HTR-8/SVneo (cell line): ENCODE data around the gene SLC6A18.

Source experiments
- DNase-seq: peaks from one replicate; pipeline ENCODE4 v3.0.0; 2011; ENCODE audit warnings: low spot score, mixed read lengths; ENCODE audit not compliant: insufficient read length
- FAIRE-seq: peaks from 2 replicates; lab custom pipeline; 2011; peaks lifted over from hg19 to GRCh38; lab: Jason Lieb, UNC

The SLC6A18 gene

DNA sequence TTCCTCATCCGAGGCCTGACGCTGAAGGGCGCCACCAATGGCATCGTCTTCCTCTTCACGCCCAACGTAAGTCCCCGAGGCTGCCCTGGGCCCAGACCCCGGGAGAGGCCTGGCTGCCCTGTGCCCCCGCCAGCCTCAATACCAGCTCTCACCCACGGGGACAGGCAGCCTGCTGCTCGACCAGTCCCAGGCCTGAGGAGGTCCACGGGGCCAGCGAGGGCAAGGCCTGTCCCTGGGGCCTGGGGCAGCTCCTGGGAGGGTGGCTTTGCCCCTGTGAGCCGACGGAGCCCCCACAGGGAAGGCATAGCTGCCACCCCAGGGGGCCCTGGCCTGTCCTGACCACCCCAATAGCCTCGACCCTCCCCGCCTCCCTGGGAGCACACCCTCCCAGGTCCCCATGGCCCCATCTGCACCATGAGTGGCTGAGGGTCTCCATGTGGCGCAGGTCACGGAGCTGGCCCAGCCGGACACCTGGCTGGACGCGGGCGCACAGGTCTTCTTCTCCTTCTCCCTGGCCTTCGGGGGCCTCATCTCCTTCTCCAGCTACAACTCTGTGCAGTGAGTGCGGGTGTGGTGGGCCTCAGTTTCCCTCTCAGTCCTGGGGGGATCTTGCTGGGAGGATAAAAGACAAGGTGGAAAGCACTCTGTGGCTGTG, 11.5 kb upstream of the SLC6A18 start:
- DNase-seq (no peak), FAIRE-seq (no peak)

DNA sequence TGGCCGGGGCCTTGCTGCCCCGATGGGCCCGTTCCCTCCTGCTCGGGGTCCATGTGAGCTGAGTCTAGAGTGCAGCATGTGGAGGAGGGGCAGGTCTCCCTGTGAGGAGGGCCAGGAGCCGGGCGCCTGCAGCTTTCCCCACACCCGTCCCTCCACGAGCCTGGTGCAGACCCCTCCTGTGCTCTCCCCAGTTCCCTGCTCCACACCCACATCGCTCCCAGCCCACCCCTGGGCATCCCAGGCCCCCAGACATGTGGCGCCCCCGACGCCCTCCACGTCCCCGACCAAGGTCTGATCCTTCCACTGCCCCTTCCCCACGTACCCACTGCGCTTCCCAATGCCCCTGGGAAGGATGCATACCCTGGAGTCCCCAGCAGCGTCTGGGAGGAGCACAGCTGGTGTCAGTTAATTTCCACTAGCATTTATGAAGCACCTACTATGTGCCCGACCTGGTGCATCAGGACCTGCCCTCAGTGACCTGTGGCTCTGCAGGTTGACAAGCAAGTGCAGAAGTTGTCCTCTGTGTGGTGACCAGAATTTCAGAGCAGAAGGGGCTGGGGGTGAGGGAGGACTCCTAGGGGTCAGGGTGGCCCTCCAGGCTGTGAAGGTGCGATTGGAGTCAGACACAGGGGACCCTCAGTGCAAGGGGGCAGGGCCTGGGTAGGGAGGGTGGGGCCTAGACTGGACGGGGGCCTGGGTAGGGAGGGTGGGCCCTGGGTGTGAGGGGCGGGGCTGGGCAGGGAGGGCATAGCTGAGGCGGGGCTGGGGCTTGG, 10.8 kb upstream of the SLC6A18 start:
- FAIRE-seq (no peak), DNase-seq (no peak)

DNA sequence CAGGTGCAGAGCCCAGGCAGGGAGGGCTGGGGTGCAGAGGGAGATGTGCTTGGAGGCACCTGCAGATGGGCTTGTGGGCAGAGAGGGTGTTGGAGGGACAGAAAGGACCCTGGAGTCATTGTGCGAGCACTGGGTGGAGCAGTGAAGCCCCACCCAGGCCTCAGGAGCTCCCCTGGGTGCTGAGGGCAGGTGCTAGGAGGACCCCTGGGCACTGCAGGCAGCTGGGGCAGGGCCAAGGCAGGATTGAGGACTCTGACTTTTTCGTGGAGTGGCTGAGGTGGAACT, 10.3 kb upstream of the SLC6A18 start:
- DNase-seq = no peak
- FAIRE-seq = no peak

DNA sequence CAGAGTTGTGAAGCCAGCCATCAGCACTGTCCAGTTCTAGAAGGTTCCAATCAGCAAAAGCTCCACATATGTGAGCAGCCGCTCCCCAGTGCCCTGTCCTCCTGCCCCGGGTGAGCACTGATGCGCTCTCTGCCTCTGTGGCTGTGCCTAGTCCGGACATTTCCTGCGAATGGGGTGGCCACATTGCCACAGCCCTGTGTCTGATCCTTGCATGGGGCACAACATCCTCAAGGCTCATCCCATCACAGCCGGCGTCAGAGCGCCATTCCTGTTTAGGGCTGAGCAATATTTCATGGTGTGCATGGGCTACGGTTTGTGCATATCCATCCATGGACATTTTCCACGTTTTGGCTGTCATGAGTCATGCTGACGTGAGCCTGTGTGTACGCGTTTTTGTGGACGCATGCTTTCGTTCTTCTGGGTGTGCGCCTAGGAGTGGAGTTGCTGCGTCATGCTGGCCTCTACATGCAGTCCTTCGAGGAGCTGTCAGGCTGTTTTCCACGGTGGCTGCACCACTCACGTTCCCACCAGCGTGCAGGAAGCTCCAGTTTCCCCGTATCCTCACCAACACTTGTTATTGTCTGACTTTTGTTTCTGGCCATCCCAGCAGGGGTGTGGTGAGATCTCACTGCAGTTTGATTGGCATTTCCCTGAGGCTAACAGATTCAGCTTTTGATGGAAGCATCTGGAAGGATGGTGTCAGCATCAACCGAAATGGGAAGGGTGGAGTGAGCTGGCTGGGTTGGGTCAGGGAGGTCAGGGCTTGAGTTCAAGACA, 9.7 kb upstream of the SLC6A18 start:
- FAIRE-seq (peak; percentile 49), DNase-seq (no peak)

DNA sequence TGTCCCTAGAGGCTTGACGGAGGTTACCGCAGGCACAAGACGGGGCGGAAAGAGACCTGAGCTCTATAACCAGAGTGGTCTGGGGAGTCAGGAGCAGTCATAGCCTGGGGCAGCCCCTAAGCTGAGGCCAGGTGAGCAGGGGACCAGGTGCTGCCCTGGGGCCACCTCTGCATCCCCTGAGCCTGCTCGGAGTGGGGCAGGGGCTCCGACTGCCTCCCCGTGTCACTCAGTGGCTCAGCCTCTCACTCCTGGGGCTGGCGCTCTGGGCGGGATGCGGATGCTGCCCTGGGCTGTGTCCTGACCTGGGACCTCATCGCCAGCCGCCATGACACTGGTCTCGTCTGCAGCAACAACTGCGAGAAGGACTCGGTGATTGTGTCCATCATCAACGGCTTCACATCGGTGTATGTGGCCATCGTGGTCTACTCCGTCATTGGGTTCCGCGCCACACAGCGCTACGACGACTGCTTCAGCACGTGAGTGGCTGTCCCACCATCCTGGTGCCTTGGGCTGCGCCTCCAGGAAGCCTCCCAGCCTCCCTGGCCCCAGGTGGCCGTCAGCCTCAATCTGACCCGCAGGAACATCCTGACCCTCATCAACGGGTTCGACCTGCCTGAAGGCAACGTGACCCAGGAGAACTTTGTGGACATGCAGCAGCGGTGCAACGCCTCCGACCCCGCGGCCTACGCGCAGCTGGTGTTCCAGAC, 8.8 kb upstream of the SLC6A18 start:
- DNase-seq = no peak
- peak; percentile 44 for FAIRE-seq

DNA sequence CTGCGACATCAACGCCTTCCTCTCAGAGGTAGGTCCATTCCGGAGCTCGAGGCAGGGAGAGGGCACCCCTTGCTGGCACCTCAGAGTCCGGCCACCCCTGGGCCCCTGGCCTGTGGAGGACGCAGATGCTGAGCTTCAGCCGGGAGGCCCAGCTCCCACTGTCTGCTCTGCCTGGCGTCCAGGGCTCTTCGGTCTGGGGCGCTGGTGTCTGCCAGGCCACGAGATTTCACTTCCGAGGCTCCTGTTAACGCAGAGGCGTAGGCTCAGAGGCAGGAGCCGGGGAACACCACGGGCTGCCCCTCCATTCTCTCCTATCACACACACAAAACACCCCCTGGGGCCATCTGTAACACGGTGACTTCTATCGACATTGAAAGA, 8.3 kb upstream of the SLC6A18 start:
- DNase-seq = no peak
- FAIRE-seq = no peak

DNA sequence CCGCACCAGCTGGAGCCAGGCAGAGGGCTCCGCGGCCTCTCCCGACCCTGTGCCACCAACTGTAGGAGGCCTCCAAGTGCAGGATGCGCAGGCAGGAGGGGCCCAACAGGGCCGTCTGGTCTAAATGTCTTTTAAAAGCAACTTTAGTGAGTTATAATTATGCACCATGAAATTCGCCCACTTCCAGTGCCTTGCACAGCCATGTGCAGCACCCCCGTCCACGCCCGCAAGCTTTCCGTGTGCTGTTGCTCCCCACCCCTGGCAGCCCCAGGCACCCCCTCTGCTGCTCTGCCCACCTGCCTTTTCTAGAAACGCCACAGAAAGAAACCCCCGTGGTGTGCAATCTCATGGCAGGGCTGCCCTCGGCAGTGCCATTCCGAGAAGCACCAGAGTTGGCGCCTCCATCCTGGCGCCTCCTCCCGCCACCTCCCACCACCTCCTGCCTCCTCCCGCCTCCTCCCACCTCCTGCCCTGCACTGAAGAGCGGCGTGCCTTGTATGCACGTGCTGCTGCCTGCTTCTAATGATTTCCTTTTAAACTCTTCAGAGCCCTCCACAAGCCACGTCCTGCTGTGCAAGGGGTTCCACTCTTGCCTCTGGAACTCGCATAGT, 7.5 kb upstream of the SLC6A18 start:
- DNase-seq = no peak
- FAIRE-seq = no peak

DNA sequence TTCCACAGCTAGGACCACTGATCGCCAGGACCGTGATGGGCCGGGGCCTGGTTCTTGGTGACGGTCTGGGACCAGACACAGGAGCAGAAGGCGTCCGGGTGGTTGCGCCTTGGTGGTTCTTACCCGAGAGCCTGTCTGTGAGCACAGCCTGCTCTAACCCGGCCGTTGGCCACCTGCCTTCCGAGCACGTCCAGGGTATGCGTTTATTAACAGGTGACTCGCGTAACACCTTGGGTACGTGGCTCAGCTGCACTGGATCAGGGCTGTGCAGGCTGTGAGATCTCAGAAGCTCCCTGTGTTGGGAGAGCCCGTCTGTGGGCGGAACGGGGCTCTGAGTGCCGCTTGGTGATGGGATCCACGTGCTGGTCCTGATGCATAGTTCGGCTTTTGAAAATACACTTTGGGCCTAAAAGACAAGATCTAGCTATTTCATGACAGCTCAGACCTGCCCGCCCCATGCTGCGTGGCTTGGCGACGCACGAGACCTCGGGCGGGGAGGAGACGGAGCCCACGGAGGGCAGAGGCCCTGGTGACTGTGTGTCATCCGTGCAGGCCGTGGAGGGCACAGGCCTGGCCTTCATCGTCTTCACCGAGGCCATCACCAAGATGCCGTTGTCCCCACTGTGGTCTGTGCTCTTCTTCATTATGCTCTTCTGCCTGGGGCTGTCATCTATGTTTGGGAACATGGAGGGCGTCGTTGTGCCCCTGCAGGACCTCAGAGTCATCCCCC, 6.7 kb upstream of the SLC6A18 start:
- no peak for FAIRE-seq

DNA sequence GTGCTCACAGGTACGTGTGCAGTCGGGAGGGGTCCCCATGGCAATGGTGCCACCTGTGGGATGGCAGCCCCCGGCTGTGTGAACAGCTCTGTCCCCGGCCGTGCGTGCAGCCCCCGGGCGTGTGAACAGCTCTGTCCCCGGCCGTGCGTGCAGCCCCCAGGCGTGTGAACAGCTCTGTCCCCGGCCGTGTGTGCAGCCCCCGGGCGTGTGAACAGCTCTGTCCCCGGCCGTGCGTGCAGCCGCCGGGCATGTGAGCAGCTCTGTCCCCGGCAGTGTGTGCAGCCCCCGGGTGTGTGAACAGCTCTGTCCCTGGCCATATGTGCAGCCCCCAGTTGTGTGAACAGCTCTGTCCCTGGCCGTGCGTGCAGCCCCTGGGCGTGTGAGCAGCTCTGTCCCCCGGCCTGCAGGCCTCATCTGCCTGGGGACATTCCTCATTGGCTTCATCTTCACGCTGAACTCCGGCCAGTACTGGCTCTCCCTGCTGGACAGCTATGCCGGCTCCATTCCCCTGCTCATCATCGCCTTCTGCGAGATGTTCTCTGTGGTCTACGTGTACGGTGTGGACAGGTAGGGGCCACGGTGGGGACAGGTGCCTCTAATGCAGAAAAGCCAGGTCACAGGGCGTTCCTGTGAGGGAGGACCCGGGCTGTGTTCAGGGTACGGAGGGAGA, 5.9 kb upstream of the SLC6A18 start:
- FAIRE-seq (no peak), DNase-seq (no peak)

More for the DNA sequence above, 6.7 kb upstream of the SLC6A18 start:
- DNase-seq = no peak

DNA sequence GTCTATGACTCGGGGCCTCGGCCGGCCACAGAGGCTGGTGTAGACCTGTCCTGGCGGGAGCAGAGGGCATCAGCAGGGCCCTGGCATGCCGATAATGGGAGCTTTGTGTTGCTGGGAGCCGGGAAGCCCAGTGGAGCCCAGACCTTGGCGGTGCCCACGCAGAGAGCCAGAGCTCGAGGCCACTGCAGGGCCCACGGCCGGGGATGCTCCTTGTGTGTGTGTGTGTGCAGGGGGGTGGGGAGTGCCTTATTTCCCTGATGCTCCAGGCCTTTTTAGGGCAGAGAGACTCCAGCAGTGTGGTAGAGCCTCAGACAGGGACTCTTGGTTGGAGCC, 5.4 kb upstream of the SLC6A18 start:
- no peak for DNase-seq
- FAIRE-seq = no peak

DNA sequence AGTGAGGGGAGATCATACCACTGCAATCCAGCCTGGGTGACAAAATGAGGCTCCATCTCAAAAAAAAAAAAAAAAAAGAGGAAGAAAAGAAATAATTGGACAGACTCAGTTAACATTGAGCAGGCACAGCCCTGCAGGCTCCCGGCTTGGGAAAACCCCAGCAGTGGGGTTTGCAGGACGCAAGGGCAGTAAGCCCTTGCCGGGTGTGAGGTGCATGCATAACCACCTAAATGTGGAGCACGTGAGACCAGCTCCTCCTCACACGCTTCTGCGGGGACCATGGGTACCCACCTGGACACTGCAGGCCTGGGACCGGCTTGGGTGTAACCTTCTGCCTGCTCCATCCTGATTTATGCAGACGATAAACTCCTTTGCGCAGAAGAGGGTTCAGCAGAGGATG, 4.8 kb upstream of the SLC6A18 start:
- FAIRE-seq = no peak
- no peak for DNase-seq

DNA sequence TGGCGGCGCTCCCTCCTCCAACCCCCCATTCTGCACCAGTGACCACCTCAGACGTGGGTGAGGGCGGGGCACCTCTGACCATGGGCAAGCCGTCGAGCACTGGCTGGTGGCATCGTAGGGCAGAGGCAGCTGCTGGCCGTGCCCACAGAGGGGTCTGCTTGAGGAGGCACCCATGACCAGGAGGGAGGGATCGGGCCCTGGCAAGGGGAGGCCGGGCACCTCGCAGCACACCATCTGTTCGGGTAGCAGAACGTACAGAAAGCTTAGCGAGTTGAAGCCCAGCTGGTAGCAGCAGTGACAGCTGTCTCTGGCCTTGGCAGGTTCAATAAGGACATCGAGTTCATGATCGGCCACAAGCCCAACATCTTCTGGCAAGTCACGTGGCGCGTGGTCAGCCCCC, 4.3 kb upstream of the SLC6A18 start:
- FAIRE-seq = peak; percentile 74
- no peak for DNase-seq

DNA sequence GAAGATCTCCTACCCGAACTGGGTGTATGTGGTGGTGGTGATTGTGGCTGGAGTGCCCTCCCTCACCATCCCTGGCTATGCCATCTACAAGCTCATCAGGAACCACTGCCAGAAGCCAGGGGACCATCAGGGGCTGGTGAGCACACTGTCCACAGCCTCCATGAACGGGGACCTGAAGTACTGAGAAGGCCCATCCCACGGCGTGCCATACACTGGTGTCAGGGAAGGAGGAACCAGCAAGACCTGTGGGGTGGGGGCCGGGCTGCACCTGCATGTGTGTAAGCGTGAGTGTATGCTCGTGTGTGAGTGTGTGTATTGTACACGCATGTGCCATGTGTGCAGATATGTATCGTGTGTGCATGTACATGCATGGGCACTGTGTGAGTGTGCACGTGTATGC, 3.5 kb upstream of the SLC6A18 start:
- DNase-seq (no peak), FAIRE-seq (no peak)

DNA sequence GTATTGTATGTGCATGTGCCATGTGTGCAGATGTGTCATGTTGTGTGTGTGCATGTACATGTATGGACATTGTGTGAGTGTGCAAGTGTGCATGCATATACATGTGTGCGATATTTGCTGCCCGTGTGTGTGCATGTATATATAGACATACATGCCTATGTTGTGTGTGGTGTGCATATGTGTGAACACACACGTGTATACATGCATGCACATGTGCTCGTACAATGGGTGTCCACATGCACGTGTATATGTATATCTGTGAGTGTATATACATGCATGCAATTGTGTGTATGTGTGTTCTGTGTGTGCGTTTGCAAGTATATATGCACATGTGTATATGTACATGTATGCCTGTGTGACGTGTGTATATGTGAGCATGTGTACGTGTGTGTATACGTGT, 3.0 kb upstream of the SLC6A18 start:
- FAIRE-seq = peak; percentile 99

DNA sequence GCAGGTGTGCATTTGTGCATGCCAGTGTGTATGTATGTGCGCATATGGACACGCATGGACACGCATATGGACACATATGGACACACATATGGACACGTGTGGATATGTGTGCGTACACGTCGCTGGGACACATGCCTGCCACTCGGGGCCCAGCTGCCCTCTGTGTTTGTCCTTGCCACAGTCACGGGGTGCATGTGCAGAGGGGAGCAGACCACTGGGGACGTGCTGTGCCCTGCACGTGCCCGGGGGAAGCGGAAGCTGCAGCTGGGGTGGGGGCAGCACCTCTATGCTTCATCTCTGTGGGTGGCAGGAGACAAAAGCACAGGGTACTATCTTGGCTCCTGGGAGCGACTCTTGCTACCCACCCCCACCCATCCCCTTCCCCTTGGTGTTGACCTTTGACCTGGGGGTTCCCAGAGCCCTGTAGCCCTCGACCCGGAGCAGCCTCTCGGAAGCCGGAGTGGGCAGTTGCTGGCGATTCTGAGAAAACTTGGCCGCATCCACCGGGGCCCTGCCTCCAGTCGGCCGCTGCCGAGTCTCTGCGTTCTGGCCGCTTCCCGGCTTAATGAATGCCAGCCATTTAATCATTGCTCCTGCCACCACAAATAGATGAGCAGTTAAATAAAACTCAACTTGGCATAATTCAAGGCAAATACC, 2.4 kb upstream of the SLC6A18 start:
- FAIRE-seq (no peak), DNase-seq (no peak)

More for the DNA sequence above, 3.0 kb upstream of the SLC6A18 start:
- DNase-seq = no peak

DNA sequence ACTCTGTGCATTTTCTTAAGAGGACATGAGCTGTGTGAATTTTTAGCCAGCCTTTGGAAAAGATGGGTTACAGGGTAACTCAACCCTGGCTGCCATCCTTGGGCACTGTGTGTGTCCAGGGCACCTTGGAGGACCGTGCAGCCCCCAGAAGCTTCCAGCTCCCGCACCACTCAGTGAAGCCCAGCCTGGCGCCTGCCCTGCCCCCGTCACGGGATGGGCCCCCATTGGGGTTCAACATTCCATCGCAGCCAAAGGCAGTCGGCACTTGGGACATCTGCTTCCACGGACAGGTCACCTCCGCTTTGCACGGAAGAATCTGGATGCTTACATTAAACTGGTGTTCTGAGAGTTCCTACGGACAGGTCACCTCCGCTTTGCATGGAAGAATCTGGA, 1.9 kb upstream of the SLC6A18 start:
- peak; percentile 80 for FAIRE-seq
- DNase-seq = no peak

DNA sequence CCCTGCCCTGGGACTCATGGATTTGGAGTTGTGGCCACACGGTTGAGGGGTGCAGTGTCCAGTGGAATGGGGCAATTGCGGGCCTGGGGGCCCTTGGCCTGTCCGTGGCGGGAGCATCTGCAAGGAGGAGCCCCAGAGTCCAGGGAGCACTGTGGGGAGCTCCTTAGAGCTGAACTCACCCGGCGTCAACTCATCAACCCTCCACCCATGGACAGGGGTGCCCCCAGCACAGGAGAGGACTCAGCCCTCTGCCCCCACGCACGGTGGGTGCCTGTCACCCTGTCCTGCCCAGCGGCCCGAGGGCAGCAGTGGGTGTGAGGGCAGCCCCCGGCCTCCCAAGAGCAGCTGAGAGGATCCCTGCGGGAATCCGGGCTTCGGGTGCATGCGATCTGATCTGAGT, 550 bp upstream of the SLC6A18 start:
- no peak for FAIRE-seq

DNA sequence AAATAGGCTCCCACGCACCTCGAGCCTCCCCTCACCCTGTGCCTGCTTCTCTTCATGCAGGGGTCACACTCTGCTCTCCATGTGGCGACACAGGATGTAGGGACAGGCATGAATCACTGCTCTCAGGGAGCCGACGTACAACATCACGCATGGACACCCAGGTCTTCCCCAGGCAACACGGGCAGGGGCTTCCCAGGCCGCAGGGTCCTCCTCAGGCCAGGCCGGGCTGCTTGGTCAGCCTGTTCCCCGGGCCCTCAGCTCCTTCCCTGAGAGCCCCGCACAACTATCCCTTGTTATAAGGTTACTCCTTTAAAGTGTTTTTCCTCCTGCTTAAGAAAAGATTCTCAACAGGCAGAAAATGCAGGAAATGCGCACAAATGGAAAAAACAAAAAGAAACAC, 1.1 kb downstream of the SLC6A18 start:
- FAIRE-seq = peak; percentile 40

More for the DNA sequence above, 550 bp upstream of the SLC6A18 start:
- DNase-seq = no peak

More for the DNA sequence above, 1.1 kb downstream of the SLC6A18 start:
- no peak for DNase-seq
